GM08714 (cell line): Measurements from ENCODE around the gene UBR7.
A peak's percentile ranks its signal among the peaks of the same experiment; 100 is the strongest.

ENCODE experiments used
- H3K4me3 ChIP-seq: fragments of 200-500 bp; sonication (Bioruptor generic); 2 replicates; pipeline ENCODE4 v1.5.1; 2014; ENCODE audit warnings: mild to moderate bottlenecking, low read length, inconsistent platforms
- ZNF274 ChIP-seq: IDR thresholded peaks from 2 replicates; pipeline ENCODE4 v1.6.1; 2012; ENCODE audit warnings: mild to moderate bottlenecking, low read depth, low read length

Gene UBR7

GRCh38 chr14:93183596-93184317 lies 23.3 kb upstream of the UBR7 start:
- no peak for TF ChIP-seq ZNF274
- H3K4me3 ChIP-seq: peak overlapping the region; percentile 100

- TF ChIP-seq ZNF274: no peak
- peak within 1 kb of the TSS; percentile 100 for H3K4me3 ChIP-seq
Measured at GRCh38 chr14:93184391-93185348, 22.4 kb upstream of the UBR7 start, which contains the start of the genes LYSET and MOAP1. TSS of gene LYSET (plus strand) at chr14:93185317. CDS start at chr14:93185406, 89 bp downstream. TSS of gene MOAP1 (minus strand) at chr14:93184897. CDS start at chr14:93184242, 655 bp downstream.

- TF ChIP-seq ZNF274: no peak
- H3K4me3 ChIP-seq: peak overlapping the region; percentile 100
Measured at GRCh38 chr14:93185349-93185720, 21.7 kb upstream of the UBR7 start.

GRCh38 chr14:93186466-93186865 lies 20.6 kb upstream of the UBR7 start:
- H3K4me3 ChIP-seq: no peak overlapping the region
- TF ChIP-seq ZNF274: no peak

- H3K4me3 ChIP-seq: no peak overlapping the region
- TF ChIP-seq ZNF274: no peak
Measured at GRCh38 chr14:93186956-93187355, 20.1 kb upstream of the UBR7 start.

- TF ChIP-seq ZNF274: no peak
- H3K4me3 ChIP-seq: no peak overlapping the region
Measured at GRCh38 chr14:93195316-93195999, 11.6 kb upstream of the UBR7 start.

- H3K4me3 ChIP-seq: no peak overlapping the region
- no peak for TF ChIP-seq ZNF274
Measured at GRCh38 chr14:93199031-93199430, 8.0 kb upstream of the UBR7 start.

- TF ChIP-seq ZNF274: no peak
Measured at GRCh38 chr14:93200553-93200952, 6.5 kb upstream of the UBR7 start.

GRCh38 chr14:93201155-93201704 lies 5.8 kb upstream of the UBR7 start:
- no peak overlapping the region for H3K4me3 ChIP-seq
- no peak for TF ChIP-seq ZNF274

More at GRCh38 chr14:93200553-93200952, 6.5 kb upstream of the UBR7 start:
- H3K4me3 ChIP-seq: no peak overlapping the region

- TF ChIP-seq ZNF274: no peak
- H3K4me3 ChIP-seq: peak overlapping the region; percentile 82
Measured at GRCh38 chr14:93207468-93208308, 632 bp downstream of the UBR7 start.

- H3K4me3 ChIP-seq: no peak overlapping the region; the same call in 1 of the 2 replicates
- TF ChIP-seq ZNF274: no peak
Measured at GRCh38 chr14:93212432-93212831, 5.4 kb downstream of the UBR7 start.

GRCh38 chr14:93214598-93214997 lies 7.5 kb downstream of the UBR7 start:
- no peak for TF ChIP-seq ZNF274

More at GRCh38 chr14:93214598-93214997, 7.5 kb downstream of the UBR7 start:
- no peak overlapping the region for H3K4me3 ChIP-seq
